NCI-H524 (cell line): ENCODE measurements around the gene CMIP.
"Not testable (repeated sequence)": the region's sequence is repeated elsewhere in the genome, so short reads cannot be mapped to it uniquely, and the experiment has no call there.

Experiments used
- DNase-seq, 2 experiments: peaks; one replicate each; lab custom pipeline; 2025; lab: John Stamatoyannopoulos, UW

The CMIP gene

DNA sequence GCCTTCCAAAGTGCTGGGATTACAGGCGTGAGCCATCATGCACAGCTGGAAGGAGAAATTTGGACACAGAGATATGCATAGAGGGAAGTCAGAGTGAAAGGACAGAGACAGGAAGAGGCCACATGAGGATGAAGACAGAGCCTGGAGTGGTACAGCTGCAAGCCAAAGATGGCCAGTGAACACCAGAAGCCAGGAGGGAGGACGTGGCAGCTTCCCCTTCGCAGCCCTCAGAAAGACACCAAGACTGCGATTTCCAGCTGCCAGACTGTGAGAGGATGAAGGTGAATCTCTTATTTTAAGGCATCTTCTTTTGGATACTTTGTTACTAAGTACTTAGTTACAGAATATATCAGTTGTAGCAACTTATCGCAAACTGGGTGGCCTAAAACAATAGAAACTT, 274.0 kb downstream of the CMIP start:
- no peak for DNase-seq

DNA sequence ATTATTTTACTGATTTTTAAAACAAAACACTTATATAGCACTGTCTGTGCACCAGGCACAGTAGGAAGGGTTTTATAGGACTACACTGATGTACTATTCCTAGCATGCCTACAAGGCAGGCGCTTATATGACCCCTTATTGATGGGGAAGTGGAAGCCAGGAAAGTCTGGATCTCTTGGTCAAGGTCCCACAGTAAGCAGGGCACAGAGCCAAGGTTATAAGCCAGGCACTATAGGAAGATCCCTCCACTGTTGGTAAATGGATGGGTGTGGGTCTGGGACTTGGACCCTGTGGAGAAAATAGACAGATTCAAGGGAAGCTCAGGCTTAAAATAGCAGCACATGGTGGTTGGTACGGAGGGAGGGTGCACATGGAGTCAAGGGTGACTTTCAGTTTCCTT, 275.4 kb downstream of the CMIP start:
- no peak for DNase-seq

DNA sequence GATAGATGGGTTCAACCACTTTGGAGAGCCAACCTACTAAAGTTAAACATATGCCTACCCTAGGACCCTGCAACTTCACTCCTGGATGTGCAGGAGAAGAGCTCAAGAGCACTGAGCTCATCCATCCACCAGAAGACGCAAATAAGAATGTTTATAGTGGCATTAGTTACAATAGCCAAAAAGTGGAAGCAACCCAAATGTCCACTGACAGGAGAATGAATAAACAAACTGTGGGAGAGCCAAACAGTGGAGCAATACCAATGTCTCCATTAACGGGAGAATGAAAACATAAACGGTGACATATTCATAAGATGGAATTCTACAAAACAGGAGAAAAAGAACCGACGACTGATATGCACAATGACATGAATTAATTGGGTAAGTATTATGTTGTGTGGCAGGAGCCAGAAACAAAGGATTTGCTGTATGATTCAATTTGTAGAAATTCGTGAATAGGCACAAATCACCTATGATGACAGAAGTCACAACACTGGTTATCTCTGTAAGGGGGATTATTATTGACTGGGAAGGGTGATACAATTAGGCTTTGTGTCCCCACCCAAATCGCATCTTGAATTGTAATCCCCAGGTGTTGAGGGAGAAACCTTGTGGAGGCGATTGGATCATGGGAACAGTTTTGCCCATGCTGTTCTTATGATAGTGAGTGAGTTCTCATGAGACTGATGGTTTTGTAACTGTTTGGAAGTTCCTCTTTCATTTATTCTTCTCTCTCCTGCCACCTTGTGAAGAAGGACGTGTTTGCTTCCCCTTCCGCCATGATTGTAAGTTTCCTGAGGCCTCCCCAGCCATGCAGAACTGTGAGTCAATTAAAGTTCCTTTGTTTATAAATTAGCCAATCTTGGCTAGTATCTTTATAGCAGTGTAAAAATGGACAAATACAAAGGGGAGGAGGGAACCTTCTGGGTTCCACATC, 276.6 kb downstream of the CMIP start:
- DNase-seq = no peak

DNA sequence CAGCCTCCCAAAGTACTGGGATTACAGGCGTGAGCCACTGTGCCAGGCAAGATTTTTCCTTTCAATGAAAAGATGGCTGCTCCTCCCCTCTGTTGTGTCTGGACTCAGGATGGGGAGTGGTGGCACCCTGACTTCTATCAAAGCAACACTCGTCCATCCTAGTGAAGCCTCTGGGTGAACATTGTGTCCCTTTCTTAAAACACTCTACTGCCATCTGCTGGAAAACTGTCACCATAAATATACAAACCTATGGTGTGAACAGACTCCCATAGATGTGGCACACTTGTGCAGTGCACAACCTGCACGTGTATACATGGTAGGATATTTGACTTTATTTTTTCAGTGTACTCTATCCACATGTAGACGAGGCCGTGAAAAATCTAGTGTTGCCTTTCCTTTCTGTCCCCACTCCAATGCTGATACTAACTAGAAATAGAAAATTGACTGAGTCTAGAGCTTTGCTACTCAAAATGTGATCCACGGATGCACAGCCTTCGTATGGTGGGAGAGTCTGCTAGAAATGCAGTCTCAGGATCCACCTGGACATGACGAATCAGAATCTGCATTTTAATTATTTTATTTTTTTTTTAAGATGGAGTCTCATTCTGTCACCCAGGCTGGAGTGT, 278.6 kb downstream of the CMIP start:
- peak; percentile 82 to 93 for DNase-seq

DNA sequence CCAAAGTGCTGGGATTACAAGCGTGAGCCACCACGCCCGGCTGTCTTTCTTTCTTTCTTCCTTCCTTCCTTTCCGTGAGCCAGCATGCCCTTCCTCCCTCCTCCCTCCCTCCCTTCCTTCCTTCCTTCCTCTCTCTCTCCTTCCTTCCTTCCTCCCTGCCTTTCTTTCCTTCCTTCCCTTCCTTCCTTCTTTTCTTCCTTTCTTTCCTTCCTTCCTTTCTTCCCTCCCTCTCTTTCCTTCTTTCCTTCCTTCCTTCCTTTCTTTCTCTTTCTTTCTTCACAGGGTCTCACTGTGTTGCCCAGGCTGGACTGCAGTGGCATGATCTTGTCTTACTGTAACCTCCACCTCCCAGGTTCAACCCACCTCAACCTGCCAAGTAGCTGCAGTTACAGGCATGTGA, 283.8 kb downstream of the CMIP start:
- DNase-seq = no peak

DNA sequence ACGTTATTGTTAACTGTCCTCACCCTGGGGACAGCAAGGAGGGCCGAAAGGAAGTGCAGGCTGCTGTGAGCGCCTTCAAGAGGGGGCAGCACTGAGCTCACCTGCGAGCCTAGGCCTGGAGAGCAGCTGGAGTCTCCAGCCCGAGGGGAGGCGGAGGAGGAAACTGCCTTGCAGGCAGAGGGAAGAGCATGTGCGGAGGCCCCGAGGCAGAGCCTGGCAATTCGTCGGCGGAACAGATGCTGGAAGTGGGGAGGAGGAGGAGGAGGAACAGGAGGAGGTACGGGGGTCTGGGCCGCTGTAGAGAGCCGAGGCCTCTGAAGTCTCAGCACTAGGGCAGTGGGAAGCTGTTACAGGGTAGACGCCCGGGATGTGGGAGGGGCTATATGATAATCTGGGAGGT, 284.8 kb downstream of the CMIP start:
- peak in 1 of 2 experiments; percentile 17 for DNase-seq

DNA sequence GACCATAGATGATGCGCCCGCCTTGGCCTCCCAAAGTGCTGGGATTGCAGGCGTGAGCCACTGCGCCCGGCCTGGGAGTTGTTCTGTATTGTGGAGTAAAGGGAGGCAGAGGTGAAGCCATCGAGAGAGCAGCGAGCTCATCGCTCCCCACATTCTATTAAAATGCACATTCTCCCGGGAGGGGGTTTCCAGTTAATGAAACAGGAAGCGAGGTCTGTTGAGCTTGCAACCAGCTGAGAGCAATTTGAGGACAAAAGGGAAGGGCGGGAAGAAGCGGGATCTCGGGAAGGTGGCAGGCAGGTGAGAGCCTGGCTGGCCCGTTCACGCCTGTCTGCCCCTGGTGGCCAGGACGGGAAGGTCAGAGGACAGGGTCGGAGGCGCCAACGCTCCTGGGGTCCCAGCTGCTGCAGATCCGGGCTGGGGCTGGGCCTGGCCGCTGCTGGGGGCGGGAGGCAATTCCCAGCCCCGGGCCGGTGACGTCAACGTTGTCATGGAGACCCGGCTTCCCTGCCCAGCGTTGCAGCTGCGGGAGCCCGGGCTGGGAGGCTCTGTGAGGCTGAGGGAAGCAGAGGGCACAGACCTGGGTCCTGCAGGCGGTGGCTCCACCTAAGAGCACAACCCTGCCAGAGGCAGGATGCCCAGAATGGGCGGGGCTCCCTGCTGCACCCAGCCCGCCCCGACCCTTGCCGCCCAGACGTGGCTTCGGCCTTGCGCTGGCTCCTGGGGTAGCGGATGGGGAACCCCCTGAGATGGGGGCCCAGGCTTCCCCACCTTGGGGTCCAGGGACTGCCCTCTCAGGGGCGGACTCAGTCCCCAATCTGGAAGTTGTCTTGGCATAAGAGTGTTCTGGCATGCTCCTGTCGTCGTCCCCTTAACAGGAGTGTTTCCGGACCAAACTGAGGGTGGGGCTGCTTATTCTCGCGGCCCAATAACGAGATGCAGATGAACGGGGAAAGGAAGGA, 285.8 kb downstream of the CMIP start:
- peak; percentile 89 to 92 for DNase-seq

DNA sequence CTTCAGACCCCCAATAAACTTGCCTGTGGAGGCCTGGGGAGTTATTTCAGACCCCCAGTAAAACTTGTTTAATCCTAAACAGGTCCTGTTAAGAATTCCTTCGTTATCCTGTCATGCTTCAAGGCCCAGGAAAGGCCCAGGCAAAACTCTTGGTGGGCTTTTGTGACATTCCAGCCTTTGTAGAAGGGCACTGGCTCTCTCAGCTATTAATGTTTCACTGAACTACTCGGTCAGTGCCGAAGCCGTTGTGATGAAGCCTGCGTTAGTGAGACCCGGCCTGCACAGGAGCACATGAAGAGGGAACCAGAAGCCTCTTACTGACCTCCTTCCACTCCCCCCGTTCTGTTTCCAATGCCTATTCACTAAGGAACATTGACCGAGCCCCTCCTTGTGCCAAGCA, 287.0 kb downstream of the CMIP start:
- no peak for DNase-seq

DNA sequence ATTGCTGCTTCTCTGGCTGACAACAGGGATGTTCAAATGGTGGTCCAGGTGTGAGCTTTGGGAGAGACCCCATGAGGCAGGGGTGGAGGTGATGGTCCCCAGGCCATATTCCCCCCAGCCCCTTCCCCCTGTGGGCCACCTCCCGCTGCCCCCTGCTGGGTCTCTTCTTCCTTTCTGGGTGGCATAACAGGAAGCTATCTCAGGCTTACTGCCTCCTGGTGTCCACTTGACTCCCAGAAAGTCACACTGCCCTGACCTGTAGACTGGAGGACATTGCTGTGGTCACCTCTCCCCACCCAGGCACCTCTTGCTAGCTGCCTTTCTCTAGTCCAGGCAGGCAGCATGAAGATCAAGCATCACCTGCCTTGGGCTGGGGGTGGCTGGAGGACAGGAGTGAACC, 288.1 kb downstream of the CMIP start:
- no peak for DNase-seq

DNA sequence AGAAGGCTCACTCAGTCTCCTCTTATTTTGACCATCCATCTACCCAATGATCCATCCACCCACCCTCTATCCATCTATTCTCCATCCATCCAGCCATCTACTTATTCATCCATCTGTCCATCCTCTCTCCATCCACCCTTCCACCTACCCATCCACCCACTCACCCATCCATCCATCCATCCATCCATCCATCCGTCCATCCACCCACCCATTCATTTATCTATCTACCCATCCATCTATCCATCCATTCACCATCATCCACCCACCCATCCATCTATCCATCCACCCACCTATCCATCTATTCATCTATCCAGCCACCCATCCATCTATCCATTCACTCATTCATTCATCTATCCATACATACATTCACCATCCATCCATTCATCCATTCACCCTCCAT, 288.7 kb downstream of the CMIP start:
- DNase-seq = no peak

DNA sequence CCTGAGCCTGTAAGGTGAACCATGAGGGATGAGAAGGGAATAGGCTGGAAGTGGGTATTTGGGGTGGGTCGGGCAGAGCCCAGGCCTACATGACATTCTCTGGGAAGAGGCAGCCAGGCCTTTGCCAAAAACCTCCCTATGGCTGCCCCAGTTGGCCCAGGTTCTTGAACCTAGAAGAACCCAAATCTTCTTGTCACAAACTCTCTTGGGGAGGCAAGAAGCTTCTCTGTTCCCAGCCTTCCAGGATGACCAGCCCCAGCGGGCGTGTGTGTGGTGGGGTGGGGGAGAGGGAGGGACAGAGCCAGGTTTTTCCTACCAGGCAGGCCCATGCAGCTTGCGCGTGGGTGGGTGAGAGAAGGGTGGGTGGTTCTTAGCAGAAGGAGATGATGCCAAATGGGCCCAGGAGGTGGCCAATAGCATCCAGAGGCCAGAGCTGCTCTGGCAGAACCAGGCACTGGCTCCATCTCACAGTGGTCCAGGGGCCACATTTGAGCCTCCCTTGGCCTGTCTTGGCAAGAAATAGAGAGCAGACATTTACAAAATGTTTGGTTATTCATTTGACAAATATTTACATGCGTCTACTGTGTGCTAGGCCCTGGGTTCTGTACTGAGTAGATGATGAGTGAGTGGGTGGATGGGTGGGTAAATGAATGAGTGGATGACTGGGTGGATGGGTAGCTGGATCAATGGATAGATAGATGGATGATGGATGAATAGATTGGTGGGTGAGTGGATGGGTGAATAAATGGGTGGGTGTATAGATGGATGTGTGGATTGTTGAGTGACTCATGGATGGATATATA, 290.2 kb downstream of the CMIP start:
- DNase-seq = no peak

DNA sequence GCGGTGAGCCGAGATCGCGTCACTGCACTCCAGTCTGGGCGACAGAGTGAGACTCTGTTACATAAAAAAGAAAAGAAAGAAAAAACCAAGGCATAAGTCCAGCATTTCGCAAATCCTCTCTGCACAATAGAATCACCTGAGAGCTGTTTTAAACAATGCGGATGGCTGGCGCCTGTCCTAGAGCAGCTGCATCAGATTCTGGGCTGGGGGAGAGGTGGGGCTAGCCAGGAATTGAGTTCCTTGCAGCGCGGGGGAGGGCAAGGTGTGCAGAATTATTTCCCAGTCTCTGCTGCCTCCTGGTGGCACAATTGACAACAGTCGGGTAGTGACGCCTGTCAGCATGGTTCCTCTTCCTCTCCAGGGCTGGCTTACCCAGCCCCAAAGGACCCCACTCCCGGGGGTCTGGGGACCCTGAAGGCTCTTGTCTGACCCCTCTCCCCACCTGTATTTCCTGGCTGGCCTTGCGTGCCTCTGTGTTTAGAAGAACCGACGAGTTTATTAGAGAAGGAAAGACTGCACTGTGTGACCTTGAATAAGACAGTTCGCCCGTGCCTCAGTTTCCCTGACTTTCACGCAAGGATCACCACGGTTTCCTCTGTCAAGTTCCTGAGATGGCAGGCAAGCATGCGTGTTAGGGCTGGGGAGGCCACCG, 293.4 kb downstream of the CMIP start:
- DNase-seq = peak; percentile 74 to 88

DNA sequence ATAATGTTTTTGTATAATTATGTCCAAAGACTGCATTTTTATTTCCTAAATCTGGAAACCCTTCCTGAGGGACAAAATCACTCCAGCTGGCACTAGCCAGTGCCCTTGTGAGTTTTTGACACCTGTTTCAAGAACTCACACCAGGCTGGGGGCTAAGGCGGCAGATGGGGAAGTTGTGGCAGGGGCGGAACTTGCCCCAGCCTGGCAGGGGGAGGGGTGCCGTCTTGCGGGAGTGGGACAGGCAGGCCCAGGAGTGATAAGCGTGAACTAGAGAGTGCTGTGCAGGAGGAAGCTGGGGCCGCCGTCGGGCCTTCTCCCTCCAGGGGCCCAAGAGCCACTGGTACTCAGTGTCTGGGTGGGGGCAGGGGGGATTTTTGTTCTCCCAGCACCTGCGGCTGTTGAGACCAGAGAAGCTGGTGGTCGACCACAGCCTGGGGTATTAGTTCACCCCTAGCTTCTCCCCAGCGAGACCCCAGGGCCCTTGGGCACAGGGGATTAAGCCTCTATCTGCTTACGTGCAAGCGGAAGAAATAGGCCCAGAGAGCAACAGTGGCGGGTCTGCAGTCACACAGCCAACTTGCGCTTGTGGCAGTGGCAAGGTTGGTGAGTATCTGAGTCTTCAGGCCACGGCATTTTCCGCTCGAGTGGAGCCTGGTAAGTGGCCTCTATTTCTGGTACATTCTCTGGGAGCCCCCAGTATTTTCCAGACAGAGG, 294.3 kb downstream of the CMIP start:
- peak; percentile 46 to 67 for DNase-seq

DNA sequence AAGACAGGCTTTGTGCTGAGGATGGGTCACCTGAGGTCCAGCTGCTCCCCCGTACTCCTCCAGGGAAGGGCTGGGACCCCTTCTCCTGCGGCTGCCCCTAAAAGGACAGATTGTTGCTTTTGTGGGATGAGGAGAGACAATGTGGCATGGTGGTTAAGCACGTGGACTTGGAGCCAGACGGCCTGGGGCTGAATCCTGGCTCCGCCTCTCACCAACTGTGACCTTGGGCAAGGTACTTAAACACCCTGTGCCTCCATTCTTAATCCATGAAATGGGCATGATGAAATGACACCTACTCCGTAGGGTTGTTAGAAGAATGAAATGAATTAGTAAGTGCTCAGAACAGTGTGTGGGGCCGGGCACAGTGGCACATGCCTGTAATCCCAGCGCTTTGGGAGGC, 294.9 kb downstream of the CMIP start:
- DNase-seq = no peak

DNA sequence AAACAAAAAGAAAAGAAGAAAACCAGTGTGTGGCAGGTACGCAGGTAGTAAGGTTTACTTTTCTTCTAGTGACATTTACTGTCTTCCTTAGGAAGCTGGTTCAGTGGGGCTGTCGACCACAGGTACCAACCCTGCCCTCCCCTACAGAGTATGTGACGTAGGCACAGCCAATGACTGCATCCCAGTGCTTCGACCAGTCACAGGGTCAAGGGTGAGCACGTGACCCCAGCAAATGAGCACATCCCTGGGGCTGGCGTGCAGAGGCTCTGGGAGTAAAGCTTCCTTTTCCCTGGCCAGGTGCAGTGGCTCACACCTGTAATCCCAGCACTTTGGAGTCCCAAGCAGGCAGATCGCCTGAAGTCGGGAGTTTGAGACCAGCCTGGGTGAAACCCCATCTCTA, 295.6 kb downstream of the CMIP start:
- DNase-seq = no peak

DNA sequence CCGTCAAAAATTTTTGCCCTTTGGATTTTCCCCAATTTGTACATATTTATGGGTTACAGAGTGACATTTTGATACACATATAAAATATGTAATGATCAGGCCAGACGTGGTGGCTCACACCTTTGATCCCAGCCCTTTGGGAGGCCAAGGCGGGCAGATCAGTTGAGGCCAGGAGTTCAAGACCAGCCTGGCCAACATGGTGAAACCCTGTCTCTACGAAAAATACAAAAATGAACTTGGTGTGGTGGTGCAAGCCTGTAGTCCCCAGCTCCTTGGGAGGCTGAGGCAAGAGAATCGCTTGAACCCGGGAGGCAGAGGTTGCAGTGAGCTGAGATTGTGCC, 296.8 kb downstream of the CMIP start:
- DNase-seq = not testable (repeated sequence)

DNA sequence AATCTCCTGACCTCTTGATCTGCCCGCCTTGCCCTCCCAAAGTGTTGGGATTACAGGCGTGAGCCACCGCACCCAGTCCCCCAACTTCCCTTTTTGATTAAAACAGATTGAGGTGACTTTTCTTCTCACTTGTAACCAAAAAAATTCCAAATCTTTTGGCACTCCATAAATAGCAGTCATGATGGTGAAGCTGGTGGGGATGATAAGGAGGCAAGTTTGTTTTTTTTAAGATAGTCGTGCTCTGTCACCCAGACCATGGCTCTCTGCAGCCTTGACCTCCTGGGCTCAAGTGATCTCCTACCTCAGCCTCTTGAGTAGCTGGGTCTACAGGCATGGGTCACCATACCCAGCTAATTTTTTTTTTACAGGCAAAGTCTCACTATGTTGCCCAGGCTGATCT, 299.8 kb downstream of the CMIP start:
- no peak for DNase-seq

DNA sequence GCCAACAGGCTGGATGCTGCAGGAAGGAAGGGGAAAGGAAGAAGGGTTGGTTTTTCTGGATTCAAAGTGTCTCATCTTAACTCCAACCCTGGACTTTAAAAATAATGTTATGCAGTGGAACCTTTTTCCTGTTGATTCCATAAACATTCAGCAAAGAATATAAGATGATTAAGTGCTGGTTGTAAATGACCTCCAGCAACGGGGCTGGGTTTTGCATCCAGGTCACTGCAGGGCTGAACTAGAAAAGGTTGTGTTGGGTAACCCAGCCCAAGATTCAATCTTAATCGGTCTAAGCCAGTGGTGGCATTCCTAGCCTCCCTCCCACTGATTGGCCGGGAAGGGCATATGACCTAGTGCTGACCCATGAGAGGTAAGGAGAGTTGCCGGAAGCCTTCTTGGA, 300.3 kb downstream of the CMIP start:
- DNase-seq = no peak

DNA sequence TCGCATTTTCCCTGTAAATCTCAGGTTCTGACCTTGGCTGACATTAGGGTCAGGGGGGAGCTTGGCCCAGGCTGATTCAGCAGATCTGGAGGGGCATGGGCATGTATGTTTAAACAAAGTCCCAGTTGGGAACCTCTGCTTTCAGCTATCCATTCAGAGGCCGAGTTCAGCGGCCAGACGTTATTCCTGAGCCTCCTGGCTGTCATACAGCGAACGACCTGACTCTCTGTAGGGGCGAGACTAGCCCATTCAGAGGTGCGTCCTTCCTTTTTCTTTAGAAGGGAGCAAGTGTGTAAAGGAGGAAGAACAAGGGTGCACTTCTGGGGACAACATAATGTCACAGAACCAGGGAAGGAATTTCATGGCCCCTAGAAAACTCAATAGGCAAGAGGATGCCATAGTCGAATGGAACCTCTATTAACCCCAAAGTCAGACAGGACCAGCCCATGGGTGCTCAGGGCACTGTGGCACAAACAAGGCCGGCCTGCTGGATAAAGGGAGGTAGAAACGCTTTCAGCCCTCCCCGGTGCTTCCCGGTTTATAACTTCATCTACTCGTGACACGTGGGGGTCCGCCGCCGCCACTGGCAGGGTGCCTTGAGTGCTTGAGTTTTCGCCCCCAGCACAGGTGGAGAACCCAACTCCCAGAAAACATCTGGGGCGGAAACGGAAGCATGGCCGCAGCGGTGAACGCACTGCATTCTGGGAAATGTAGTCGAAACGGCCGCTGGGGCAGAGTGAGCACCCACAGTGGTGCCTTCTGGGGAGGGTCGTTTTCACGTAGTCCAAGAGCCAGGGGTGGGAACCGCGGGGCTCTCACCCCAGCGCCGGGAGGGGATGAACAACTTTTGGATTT, 301.3 kb downstream of the CMIP start:
- peak; percentile 23 to 69 for DNase-seq

DNA sequence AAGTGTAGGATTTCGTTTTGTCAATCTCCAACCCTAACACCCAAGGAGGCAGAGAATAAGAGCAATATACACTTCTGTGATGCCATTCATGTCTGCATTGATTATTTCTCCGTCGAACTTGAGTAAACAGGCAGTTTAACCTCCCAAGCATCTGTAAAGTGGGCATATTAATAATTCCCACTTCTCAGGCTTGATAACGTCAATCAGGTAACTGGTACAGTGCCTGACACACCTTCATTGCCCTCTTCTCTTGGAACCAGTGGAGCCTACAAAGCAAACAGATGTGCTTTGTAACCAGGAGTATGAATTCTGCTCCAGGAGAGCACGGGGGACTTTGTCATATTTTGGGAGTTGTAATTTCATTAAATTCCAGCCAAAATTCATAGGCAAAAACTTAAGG, 302.0 kb downstream of the CMIP start:
- no peak for DNase-seq
